Ectodermal cell (in vitro differentiated cells): ENCODE data around the gene ADGRD2.

Experiments used
- H3K27ac ChIP-seq: 2 replicates; pipeline ENCODE4 v1.7.0; 2013; ENCODE audit warnings: mild to moderate bottlenecking, low read depth, low read length; ENCODE audit not compliant: insufficient read depth, poor library complexity, severe bottlenecking
- H3K27me3 ChIP-seq: 2 replicates; pipeline ENCODE4 v1.7.0; 2013; ENCODE audit warnings: mild to moderate bottlenecking, low read length; ENCODE audit not compliant: insufficient read depth, control insufficient read depth, poor library complexity, severe bottlenecking
- H3K36me3 ChIP-seq: one replicate; pipeline ENCODE4 v1.7.0; 2013; ENCODE audit warnings: low read length; ENCODE audit not compliant: control insufficient read depth, insufficient read depth
- H3K4me1 ChIP-seq: one replicate; pipeline ENCODE4 v1.7.0; 2013; ENCODE audit warnings: low read length; ENCODE audit not compliant: control insufficient read depth, insufficient read depth
- H3K4me3 ChIP-seq: 2 replicates; pipeline ENCODE4 v1.7.0; 2013; ENCODE audit warnings: low read depth, low read length, control low read depth; ENCODE audit not compliant: insufficient read depth
- H3K9me3 ChIP-seq: 2 replicates; pipeline ENCODE4 v1.7.0; 2013; ENCODE audit warnings: mild to moderate bottlenecking, low read length, moderate library complexity; ENCODE audit not compliant: control insufficient read depth
- WGBS, 2 experiments: methylation state at CpG; one replicate each; pipeline ENCODE4 v1.1.7; 2013; ENCODE audit warnings: missing lambda C conversion rate in 2 of 2; 5-methylcytosine and 5-hydroxymethylcytosine counted together

Gene ADGRD2

DNA sequence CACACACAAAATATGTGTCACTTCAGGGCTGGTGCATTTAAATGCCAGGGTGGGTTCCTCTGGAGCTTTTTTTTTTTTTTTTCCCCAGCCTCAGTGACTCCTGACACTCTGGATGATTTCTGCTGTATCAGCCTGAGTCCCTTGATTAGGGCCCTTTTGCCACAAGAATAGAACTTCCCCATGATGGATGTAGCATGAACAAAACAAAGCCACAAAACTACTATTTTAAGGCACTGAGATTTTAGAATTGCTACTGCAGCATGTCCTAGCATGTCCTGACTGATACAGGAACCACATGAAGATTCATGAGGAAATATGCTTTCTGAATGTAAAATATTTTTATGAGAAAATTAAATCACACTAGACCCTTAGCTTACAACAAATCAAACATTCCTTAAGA lies 13.9 kb upstream of the ADGRD2 start:
- no peaks in the 10 kb centered on the region for H3K27me3 ChIP-seq
- no peaks in the 10 kb centered on the region for H3K9me3 ChIP-seq
- H3K4me1 ChIP-seq = no peaks in the 10 kb centered on the region
- H3K36me3 ChIP-seq = no peaks in the 10 kb centered on the region
- no peak overlapping the region for H3K4me3 ChIP-seq
- H3K27ac ChIP-seq = no peak overlapping the region

DNA sequence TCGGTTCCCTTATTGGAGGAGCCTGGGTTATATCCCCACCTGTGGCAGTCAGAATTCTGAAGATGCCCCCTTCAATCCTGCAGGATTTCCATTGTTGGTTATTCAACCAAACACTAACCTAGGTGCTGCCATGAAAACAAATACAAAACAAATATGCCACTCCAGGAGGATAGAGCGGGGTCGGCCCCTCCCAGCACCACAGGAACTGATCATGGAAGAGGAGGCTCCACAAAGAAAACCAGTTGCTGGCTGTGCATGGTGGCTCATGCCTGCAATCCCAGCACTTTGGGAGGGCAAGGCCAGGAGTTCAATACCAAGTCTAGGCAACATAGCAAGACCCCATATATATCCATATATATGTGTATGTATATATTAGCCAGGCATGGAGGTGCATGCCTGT lies 13.2 kb upstream of the ADGRD2 start:
- no peaks in the 10 kb centered on the region for H3K4me1 ChIP-seq
- no peak overlapping the region for H3K4me3 ChIP-seq
- no peaks in the 10 kb centered on the region for H3K9me3 ChIP-seq
- H3K36me3 ChIP-seq = no peaks in the 10 kb centered on the region
- no peaks in the 10 kb centered on the region for H3K27me3 ChIP-seq
- WGBS, 2 experiments = 93% methylated on average over 3 of the region's 3 CpGs
- no peak overlapping the region for H3K27ac ChIP-seq

DNA sequence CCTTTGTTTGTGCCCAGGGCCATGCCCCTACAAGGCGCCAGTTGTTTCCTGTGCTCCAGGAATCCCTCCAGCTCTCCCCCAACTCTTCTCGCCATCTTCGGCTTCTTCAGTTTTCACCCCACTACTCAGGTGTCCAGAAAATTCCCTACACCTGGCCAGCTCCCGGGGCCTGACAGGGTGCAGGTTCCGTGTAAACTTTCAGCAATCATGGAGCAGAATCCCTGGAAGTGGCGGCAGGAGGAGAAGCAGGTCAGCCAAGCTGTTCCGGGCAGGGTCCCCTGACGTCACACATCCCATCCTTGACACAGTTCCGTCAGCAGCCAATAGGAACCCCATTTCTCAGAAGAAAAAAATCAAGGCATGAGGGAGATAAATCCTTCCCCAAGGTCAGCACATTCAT lies 12.2 kb upstream of the ADGRD2 start:
- 91 to 94% methylated on average over 9 of the region's 9 CpGs for WGBS, 2 experiments
- Histone ChIP-seq H3K4me1 (no peaks in the 10 kb centered on the region), H3K4me3 (no peak overlapping the region), H3K36me3 (no peaks in the 10 kb centered on the region), H3K9me3 (no peaks in the 10 kb centered on the region), H3K27ac (no peak overlapping the region), H3K27me3 (no peaks in the 10 kb centered on the region)

DNA sequence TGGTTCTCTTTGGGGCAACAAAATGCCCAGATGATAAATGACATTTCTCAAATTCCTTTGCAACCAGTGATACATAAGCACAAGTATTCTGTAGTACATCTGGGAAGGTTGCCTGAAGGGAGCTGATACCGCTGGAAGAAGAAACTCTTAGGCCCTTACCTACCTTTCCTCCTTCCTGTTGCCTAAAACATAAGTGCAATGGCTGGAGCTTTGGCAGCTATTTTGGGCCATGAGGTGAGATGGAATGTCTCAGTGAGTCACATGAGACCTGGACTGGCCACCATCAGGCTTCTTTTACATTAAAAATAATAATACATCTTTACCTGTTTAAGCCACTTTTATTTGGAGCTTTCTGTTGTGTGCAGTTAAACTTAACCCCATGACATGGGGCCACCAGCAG lies 11.2 kb upstream of the ADGRD2 start:
- 81 to 91% methylated on average over 1 of the region's 1 CpG for WGBS, 2 experiments
- H3K27ac ChIP-seq = no peak overlapping the region
- no peaks in the 10 kb centered on the region for H3K4me1 ChIP-seq
- no peaks in the 10 kb centered on the region for H3K27me3 ChIP-seq
- no peaks in the 10 kb centered on the region for H3K36me3 ChIP-seq
- H3K4me3 ChIP-seq = no peak overlapping the region
- no peaks in the 10 kb centered on the region for H3K9me3 ChIP-seq

DNA sequence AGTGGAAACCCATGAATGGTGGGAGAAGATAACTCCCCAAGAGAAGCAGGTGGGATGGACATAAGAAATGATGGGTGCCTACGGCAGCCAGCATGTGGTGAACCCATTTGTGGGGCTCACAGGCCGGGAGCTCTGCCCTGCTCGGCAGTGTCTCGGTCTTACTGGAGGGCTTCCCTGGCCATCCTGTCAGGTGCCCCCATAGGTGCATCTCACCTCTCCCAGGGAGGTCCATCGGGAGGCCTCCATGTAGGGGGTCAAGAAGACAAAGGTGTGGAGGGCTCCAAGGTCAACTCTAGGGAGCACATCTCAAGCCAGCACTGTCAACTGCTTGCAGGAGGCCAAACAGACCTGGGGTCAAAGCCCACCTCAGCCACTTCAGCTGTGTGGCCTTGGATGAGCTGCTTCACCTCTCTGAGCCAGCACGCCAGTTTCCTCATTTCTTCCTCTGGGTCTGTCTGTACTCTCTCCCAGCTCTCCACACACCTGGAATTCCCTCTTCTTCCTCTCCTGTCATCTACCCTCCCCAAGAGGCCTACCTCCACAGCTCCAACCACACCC lies 10.5 kb upstream of the ADGRD2 start:
- no peaks in the 10 kb centered on the region for H3K4me1 ChIP-seq
- WGBS, 2 experiments = 80 to 86% methylated on average over 6 of the region's 6 CpGs

DNA sequence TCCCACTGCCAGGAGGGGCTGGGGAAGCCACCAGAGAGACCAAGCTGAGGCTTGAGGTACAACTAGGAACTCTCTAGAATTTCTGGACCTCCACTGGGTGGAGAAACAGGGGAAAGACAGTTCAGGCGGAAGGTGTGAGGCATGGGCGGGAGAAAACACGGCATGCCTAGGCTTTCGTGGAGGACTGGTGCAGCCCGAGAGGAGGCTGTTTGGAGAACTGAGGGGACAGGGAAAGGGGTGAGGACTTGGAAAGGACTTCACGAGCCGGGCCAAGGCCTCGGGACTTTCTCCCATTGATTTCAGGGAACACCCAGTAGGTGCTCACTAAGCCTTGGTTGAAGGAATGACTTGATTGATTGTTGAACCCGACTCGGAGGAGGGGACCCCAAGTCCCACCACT lies 9.5 kb upstream of the ADGRD2 start:
- Histone ChIP-seq H3K36me3 (no peaks in the 10 kb centered on the region), H3K27ac (no peak overlapping the region), H3K4me3 (no peak overlapping the region), H3K9me3 (no peaks in the 10 kb centered on the region), H3K4me1 (no peaks in the 10 kb centered on the region), H3K27me3 (no peaks in the 10 kb centered on the region)
- 91 to 93% methylated on average over 10 of the region's 10 CpGs for WGBS, 2 experiments

More for the DNA sequence above, 10.5 kb upstream of the ADGRD2 start:
- Histone ChIP-seq H3K27ac (no peak overlapping the region), H3K9me3 (no peaks in the 10 kb centered on the region), H3K4me3 (no peak overlapping the region), H3K36me3 (no peaks in the 10 kb centered on the region), H3K27me3 (no peaks in the 10 kb centered on the region)

DNA sequence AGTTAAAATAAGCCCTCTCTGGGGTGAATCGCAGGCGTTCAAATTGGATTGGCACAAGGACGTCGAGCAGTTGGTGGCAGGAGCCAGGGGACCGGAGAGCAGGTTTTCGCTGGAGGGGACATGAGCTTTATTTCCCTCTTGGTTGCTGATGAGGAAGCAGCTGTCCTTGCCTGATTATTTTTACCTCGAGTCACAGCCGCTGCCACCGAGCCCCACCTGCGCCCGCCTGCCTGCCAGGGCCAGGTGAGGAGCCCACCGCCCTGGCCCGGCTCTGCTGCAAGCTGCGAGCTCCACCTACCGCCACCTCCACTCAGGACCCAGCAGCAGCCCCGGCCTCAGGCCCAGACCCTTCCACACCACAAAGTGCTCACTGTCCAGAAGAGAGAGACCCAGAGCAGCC lies 9.0 kb upstream of the ADGRD2 start:
- no peak overlapping the region for H3K4me3 ChIP-seq
- no peaks in the 10 kb centered on the region for H3K9me3 ChIP-seq
- no peaks in the 10 kb centered on the region for H3K4me1 ChIP-seq
- H3K27ac ChIP-seq = no peak overlapping the region
- H3K36me3 ChIP-seq = no peaks in the 10 kb centered on the region
- H3K27me3 ChIP-seq = no peaks in the 10 kb centered on the region
- 92 to 93% methylated on average over 16 of the region's 16 CpGs for WGBS, 2 experiments

DNA sequence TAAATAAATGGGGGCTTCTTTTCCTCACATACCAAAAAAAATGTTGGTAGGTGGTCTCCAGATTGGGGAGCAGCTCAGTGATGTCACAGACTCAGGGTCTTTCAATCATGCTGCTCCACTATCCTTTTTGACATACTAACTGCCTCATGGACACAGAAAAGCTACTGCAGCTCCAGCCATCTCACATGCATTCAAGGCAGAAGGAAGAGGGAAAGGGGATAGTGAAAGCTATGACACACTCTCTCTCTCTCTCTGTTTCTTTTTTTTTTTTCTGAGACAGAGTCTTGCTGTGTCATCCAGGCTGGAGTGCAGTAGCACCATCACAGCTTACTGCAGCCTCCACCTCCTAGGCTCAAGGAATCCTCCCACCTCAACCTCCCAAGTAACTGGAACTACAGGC lies 7.9 kb upstream of the ADGRD2 start:
- Histone ChIP-seq H3K36me3 (no peaks in the 10 kb centered on the region), H3K27ac (no peak overlapping the region), H3K9me3 (no peaks in the 10 kb centered on the region), H3K4me1 (no peaks in the 10 kb centered on the region), H3K27me3 (no peaks in the 10 kb centered on the region), H3K4me3 (no peak overlapping the region)

DNA sequence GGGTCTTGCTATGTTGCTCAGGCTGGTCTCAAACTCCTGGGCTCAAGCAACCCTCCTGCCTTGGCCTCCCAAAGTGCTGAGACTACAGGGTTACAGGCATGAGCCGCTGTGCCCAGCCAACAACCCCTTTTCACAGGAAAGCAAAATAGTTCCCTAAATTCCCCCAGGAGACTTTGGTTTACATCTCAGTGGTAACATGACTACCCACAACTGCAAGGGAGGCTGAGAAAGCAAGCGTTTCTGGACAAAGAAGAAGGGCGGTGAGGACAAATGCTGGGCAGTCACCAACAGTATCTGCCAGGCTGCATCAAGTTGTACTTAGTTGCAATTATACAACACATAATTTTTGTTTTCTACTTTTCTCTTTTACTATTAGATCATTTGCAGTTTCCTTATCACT lies 7.4 kb upstream of the ADGRD2 start:
- Histone ChIP-seq H3K36me3 (no peaks in the 10 kb centered on the region), H3K27me3 (no peaks in the 10 kb centered on the region), H3K9me3 (no peaks in the 10 kb centered on the region), H3K27ac (no peak overlapping the region), H3K4me3 (no peak overlapping the region), H3K4me1 (no peaks in the 10 kb centered on the region)
- 87 to 92% methylated on average over 3 of the region's 3 CpGs for WGBS, 2 experiments

DNA sequence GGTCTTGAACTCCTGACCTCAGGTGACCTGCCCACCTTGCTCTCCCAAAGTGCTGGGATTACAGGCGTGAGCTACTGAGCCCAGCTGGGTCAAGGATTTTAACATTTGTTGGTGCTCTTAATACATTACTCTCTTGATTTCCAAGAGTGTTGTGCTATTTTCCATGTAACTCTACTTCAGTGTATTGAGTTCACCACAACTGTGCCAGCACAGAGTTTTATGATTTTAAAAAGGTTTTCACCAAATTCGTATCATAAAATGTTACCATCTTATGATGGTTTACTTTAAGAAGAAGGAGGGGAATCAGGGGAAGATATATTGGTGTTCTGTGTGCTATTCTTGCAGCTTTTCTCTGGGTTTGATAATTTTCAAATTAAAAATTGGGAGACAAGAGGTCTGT lies 6.6 kb upstream of the ADGRD2 start:
- WGBS, 2 experiments = 92 to 93% methylated on average over 2 of the region's 2 CpGs
- no peaks in the 10 kb centered on the region for H3K9me3 ChIP-seq
- no peaks in the 10 kb centered on the region for H3K27me3 ChIP-seq
- no peaks in the 10 kb centered on the region for H3K36me3 ChIP-seq
- no peaks in the 10 kb centered on the region for H3K4me1 ChIP-seq
- no peak overlapping the region for H3K4me3 ChIP-seq
- no peak overlapping the region for H3K27ac ChIP-seq

DNA sequence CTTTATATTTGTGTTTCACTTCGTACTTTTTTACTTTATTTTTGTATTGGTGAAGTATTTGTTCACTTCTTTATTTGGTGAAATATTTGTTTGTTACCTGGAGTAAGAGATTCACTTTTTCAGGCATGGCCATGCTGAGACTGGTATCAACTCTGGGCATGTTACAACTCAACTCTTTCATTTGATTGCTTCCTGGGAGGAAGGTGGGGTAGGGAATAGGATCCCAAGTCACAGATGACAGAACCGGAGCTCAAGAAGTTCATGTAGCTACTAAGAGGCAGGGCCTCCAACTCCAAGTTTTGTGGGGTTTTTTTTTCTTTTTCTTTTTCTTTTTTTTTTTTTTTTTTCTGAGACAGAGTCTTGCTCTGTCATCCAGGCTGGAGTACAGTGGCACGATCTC lies 6.1 kb upstream of the ADGRD2 start:
- no peaks in the 10 kb centered on the region for H3K27me3 ChIP-seq
- 90 to 95% methylated on average over 3 of the region's 3 CpGs for WGBS, 2 experiments
- no peak overlapping the region for H3K27ac ChIP-seq
- no peaks in the 10 kb centered on the region for H3K9me3 ChIP-seq
- H3K4me1 ChIP-seq = no peaks in the 10 kb centered on the region
- H3K4me3 ChIP-seq = no peak overlapping the region
- H3K36me3 ChIP-seq = no peaks in the 10 kb centered on the region
